ENCODE measurements around the gene SHOC2. TPM values are rescaled to one million over a fixed set of nuclear protein-coding genes. Genes with fewer than 3 reads are reported as not detected.

The SHOC2 gene
- total RNA-seq, 1 experiment from 2014 or later = 29.9 TPM

- H3K27ac Mint-ChIP-seq (ENCODE audit: unreplicated experiment) = no peak overlapping the region
- intact Hi-C loops (cut with micrococcal nuclease; ENCODE audit: unreplicated experiment) = loop anchor here (10.0 kb wide), 1 partner anchor 207 kb away; no protein-coding TSS in a partner anchor
- CTCF ChIA-PET = no interaction called here
- no peaks in the 10 kb centered on the region for H3K27me3 Mint-ChIP-seq (ENCODE audit: unreplicated experiment)
- TF ChIP-seq CTCF (IDR thresholded peaks at IDR 0.05; ENCODE audit: unreplicated experiment) = no peak
- H3K36me3 Mint-ChIP-seq (ENCODE audit: insufficient read depth, unreplicated experiment) = peaks cover 5% of the 10 kb centered on the region
- no peaks in the 10 kb centered on the region for H3K9me3 Mint-ChIP-seq (ENCODE audit: low read depth, unreplicated experiment)
- no TSS peak for BruUV-seq (replicated peaks)
- DNase-seq = no peak
- peaks cover 10% of the 10 kb centered on the region for H3K4me1 Mint-ChIP-seq (ENCODE audit: low read depth, unreplicated experiment)
- no peak overlapping the region for H3K4me3 Mint-ChIP-seq (ENCODE audit: low read depth, unreplicated experiment)
Observed at GRCh38 chr10:110927461-110927860, 8.1 kb downstream of the SHOC2 start.

GRCh38 chr10:110931769-110932381, 12.5 kb downstream of the SHOC2 start:
- no peak overlapping the region for H3K4me3 Mint-ChIP-seq (ENCODE audit: low read depth, unreplicated experiment)
- intact Hi-C loops (cut with micrococcal nuclease; ENCODE audit: unreplicated experiment) = loop anchor here (5.0 kb wide), 1 partner anchor 35 kb away; no protein-coding TSS in a partner anchor
- DNase-seq = no peak
- no TSS peak for BruUV-seq (replicated peaks)
- no peak for TF ChIP-seq CTCF (IDR thresholded peaks at IDR 0.05; ENCODE audit: unreplicated experiment)
- H3K27me3 Mint-ChIP-seq (ENCODE audit: unreplicated experiment) = no peaks in the 10 kb centered on the region
- CTCF ChIA-PET = no interaction called here
- H3K9me3 Mint-ChIP-seq (ENCODE audit: low read depth, unreplicated experiment) = no peaks in the 10 kb centered on the region
- no peaks in the 10 kb centered on the region for H3K4me1 Mint-ChIP-seq (ENCODE audit: low read depth, unreplicated experiment)
- no peaks in the 10 kb centered on the region for H3K36me3 Mint-ChIP-seq (ENCODE audit: insufficient read depth, unreplicated experiment)
- no peak overlapping the region for H3K27ac Mint-ChIP-seq (ENCODE audit: unreplicated experiment)

GRCh38 chr10:110932505-110933180, 13.2 kb downstream of the SHOC2 start:
- H3K4me1 Mint-ChIP-seq (ENCODE audit: low read depth, unreplicated experiment) = no peaks in the 10 kb centered on the region
- BruUV-seq (replicated peaks) = no TSS peak
- no peak overlapping the region for H3K27ac Mint-ChIP-seq (ENCODE audit: unreplicated experiment)
- no peaks in the 10 kb centered on the region for H3K36me3 Mint-ChIP-seq (ENCODE audit: insufficient read depth, unreplicated experiment)
- H3K27me3 Mint-ChIP-seq (ENCODE audit: unreplicated experiment) = no peaks in the 10 kb centered on the region
- intact Hi-C loops (cut with micrococcal nuclease; ENCODE audit: unreplicated experiment) = loop anchor here (5.0 kb wide), 1 partner anchor 35 kb away; no protein-coding TSS in a partner anchor
- no peak for DNase-seq
- CTCF ChIA-PET = no interaction called here
- no peak overlapping the region for H3K4me3 Mint-ChIP-seq (ENCODE audit: low read depth, unreplicated experiment)
- no peak for TF ChIP-seq CTCF (IDR thresholded peaks at IDR 0.05; ENCODE audit: unreplicated experiment)
- no peaks in the 10 kb centered on the region for H3K9me3 Mint-ChIP-seq (ENCODE audit: low read depth, unreplicated experiment)

- no peaks in the 10 kb centered on the region for H3K36me3 Mint-ChIP-seq (ENCODE audit: insufficient read depth, unreplicated experiment)
- CTCF ChIA-PET = no interaction called here
- no peak for TF ChIP-seq CTCF (IDR thresholded peaks at IDR 0.05; ENCODE audit: unreplicated experiment)
- no peaks in the 10 kb centered on the region for H3K27me3 Mint-ChIP-seq (ENCODE audit: unreplicated experiment)
- H3K27ac Mint-ChIP-seq (ENCODE audit: unreplicated experiment) = no peak overlapping the region
- BruUV-seq (replicated peaks) = no TSS peak
- no peaks in the 10 kb centered on the region for H3K9me3 Mint-ChIP-seq (ENCODE audit: low read depth, unreplicated experiment)
- intact Hi-C loops (cut with micrococcal nuclease; ENCODE audit: unreplicated experiment) = no loop called here
- H3K4me3 Mint-ChIP-seq (ENCODE audit: low read depth, unreplicated experiment) = no peak overlapping the region
- H3K4me1 Mint-ChIP-seq (ENCODE audit: low read depth, unreplicated experiment) = no peaks in the 10 kb centered on the region
- no peak for DNase-seq
Observed at GRCh38 chr10:110936757-110937156, 17.4 kb downstream of the SHOC2 start.

Measured in Calu3 (cell line).